NCI-H524 (cell line): ENCODE measurements around the gene RWDD1.

Experiments
- DNase-seq, 2 experiments: peaks; one replicate each; lab custom pipeline; 2025; lab: John Stamatoyannopoulos, UW

Gene RWDD1

GRCh38 chr6:116605935-116606334 lies 34.6 kb downstream of the RWDD1 start:
- no peak for DNase-seq

- no peak for DNase-seq
Measured at GRCh38 chr6:116611056-116611455, 39.8 kb downstream of the RWDD1 start.

- DNase-seq: peak; percentile 96 to 97
Measured at GRCh38 chr6:116615937-116616736, 44.8 kb downstream of the RWDD1 start, which contains the start of gene RSPH4A. RSPH4A (plus strand) TSS chr6:116616479; CDS start chr6:116616624, 145 bp downstream.

GRCh38 chr6:116616737-116617053 lies 45.4 kb downstream of the RWDD1 start:
- DNase-seq: peak in 1 of 2 experiments; percentile 33

- no peak for DNase-seq
Measured at GRCh38 chr6:116624036-116624805, 52.9 kb downstream of the RWDD1 start.

GRCh38 chr6:116625872-116626271 lies 54.6 kb downstream of the RWDD1 start:
- DNase-seq: no peak

- no peak for DNase-seq
Measured at GRCh38 chr6:116629563-116629981, 58.3 kb downstream of the RWDD1 start.

GRCh38 chr6:116631379-116631990 lies 60.2 kb downstream of the RWDD1 start:
- no peak for DNase-seq

GRCh38 chr6:116633685-116634084 lies 62.4 kb downstream of the RWDD1 start:
- peak in 1 of 2 experiments; percentile 10 for DNase-seq
